A549 (cell line): ENCODE measurements around the gene PHACTR4. TPM values are rescaled to one million over a fixed set of nuclear protein-coding genes. Genes with fewer than 3 reads are reported as not detected.

Source experiments
- ATAC-seq, 2 experiments: fragments of 200-7000 bp in 1 of 2; fragments of >200 bp in 1 of 2; cut with Nextera tagmentation in 1 of 2; cut with Tn5 transposase in 1 of 2; 3 replicates each; pipeline versions ENCODE4 v1.8.0 to v1.9.1; 2018 to 2020; ENCODE audit warnings: mild to moderate bottlenecking in 1 of 2, moderate library complexity in 1 of 2
- CTCF ChIA-PET: fragments of 300-600 bp; sonication (Branson Sonifier 250); formaldehyde crosslinking; extraction: SDS; loops from one replicate; lab custom pipeline; 2021; ENCODE audit warnings: antibody characterized with exemption, inconsistent platforms; lab: Yijun Ruan, JAX
- POLR2A ChIA-PET: fragments of 350-600 bp; formaldehyde crosslinking; extraction: SDS; loops from one replicate; lab custom pipeline; 2021; ENCODE audit warnings: antibody characterized with exemption, inconsistent platforms; lab: Yijun Ruan, JAX
- DNase-seq, 2 experiments: peaks; one replicate each; pipeline versions ENCODE4 v3.0.0 to v3.0.0-alpha.2; 2011 to 2016; ENCODE audit warnings: low read depth in 1 of 2, low spot score in 1 of 2
- FAIRE-seq: peaks from 2 replicates; lab custom pipeline; 2011; peaks lifted over from hg19 to GRCh38; lab: Jason Lieb, UNC
- H3K27ac ChIP-seq, 2 experiments: fragments of >200 bp; sonication (Bioruptor Twin); formaldehyde crosslinking; 3 replicates each; pipeline ENCODE4 v1.5.1; 2016 to 2017
- H3K4me1 ChIP-seq: fragments of >200 bp; sonication (Bioruptor Twin); formaldehyde crosslinking; 3 replicates; pipeline ENCODE4 v1.6.1; 2016
- H3K4me2 ChIP-seq: fragments of >200 bp; sonication (Bioruptor Twin); formaldehyde crosslinking; 3 replicates; pipeline ENCODE4 v1.6.1; 2016
- H3K4me3 ChIP-seq: fragments of >200 bp; sonication (Bioruptor Twin); formaldehyde crosslinking; 3 replicates; pipeline ENCODE4 v1.5.1; 2016
- H3K9me3 ChIP-seq: fragments of >200 bp; sonication (Bioruptor Twin); formaldehyde crosslinking; 3 replicates; pipeline ENCODE4 v1.6.1; 2016
- CEBPB ChIP-seq, 2 experiments: fragments of >200 bp in 1 of 2; sonication (Bioruptor Twin) in 1 of 2; formaldehyde crosslinking in 1 of 2; IDR thresholded peaks; 2 replicates each; pipeline ENCODE4 v1.6.1; 2012 to 2016
- CHD4 ChIP-seq: fragments of 200-600 bp; sonication (generic); IDR thresholded peaks from 2 replicates; pipeline ENCODE4 v1.6.1; 2016; ENCODE audit warnings: antibody characterized with exemption, mild to moderate bottlenecking, borderline replicate concordance
- FOSL2 ChIP-seq, 2 experiments: fragments of 450-650 bp in 1 of 2; fragments of >200 bp in 1 of 2; sonication (Bioruptor Twin) in 1 of 2; formaldehyde crosslinking; IDR thresholded peaks; 2 replicates each; pipeline versions ENCODE4 v1.5.0 to v1.6.1; 2016 to 2020; ENCODE audit warnings: mild to moderate bottlenecking in 1 of 2, moderate library complexity in 1 of 2
- FOXS1 ChIP-seq: fragments of 250-450 bp; sonication (Bioruptor Pico); IDR thresholded peaks from 2 replicates; pipeline ENCODE4 v1.5.0; 2020; ENCODE audit warnings: mild to moderate bottlenecking, moderate library complexity
- HOXB13 ChIP-seq: fragments of 250-450 bp; sonication (Bioruptor Pico); IDR thresholded peaks from 2 replicates; pipeline ENCODE4 v1.5.0; 2020; ENCODE audit warnings: low read depth, mild to moderate bottlenecking, moderate library complexity
- JUN ChIP-seq, 2 experiments: fragments of >200 bp; sonication (Bioruptor Twin); formaldehyde crosslinking; IDR thresholded peaks; 2 replicates in 1 of 2; 3 replicates in 1 of 2; pipeline ENCODE4 v1.6.1; 2016 to 2017
- JUNB ChIP-seq: fragments of >200 bp; sonication (Bioruptor Twin); formaldehyde crosslinking; IDR thresholded peaks from 2 replicates; pipeline ENCODE4 v1.6.1; 2016
- MAFK ChIP-seq: fragments of 450-650 bp; IDR thresholded peaks from 2 replicates; pipeline ENCODE4 v1.6.1; 2014; ENCODE audit not compliant: partially characterized antibody
- PHF8 ChIP-seq: fragments of 200-600 bp; sonication (generic); IDR thresholded peaks from 2 replicates; pipeline ENCODE4 v1.6.1; 2016; ENCODE audit warnings: low read depth, mild to moderate bottlenecking, antibody characterized with exemption, moderate library complexity, borderline replicate concordance
- WGBS: methylation state at CpG from one replicate; pipeline ENCODE4 v1.1.6; 2017; ENCODE audit errors: missing lambda C conversion rate; 5-methylcytosine and 5-hydroxymethylcytosine counted together
- polyA plus RNA-seq, 4 experiments: library from polyadenylated mRNA; depleted of rRNA in 3 of 4; stranded (reverse); fragments of >200 nt; fragmentation: RNase III in 1 of 4; extraction: RNeasy Plus Mini Kit Qiagen cat#74134 plus additional on column Dnase treatment in 1 of 4; gene quantifications; 2 replicates in 3 of 4; 3 replicates in 1 of 4; pipeline ENCODE4 v1.2.3, GENCODE V29; 2011 to 2017
- TF ChIP-seq, protein P1 (sequence below): fragments of 450-650 bp; IDR thresholded peaks from 2 replicates; pipeline ENCODE4 v1.6.1; 2014; ENCODE audit warnings: antibody characterized with exemption
- TF ChIP-seq, protein P2 (sequence below): IDR thresholded peaks from 2 replicates; pipeline ENCODE4 v1.6.1; 2012
- TF ChIP-seq, protein P3 (sequence below): fragments of 150-350 bp; IDR thresholded peaks from 2 replicates; pipeline ENCODE4 v1.6.1; 2014; ENCODE audit warnings: low read depth, mild to moderate bottlenecking, low read length

Gene PHACTR4
- polyA plus RNA-seq, 2 of the 4 experiments (the other 2 are of a cell fraction) = 17.4 to 25.0 TPM

DNA sequence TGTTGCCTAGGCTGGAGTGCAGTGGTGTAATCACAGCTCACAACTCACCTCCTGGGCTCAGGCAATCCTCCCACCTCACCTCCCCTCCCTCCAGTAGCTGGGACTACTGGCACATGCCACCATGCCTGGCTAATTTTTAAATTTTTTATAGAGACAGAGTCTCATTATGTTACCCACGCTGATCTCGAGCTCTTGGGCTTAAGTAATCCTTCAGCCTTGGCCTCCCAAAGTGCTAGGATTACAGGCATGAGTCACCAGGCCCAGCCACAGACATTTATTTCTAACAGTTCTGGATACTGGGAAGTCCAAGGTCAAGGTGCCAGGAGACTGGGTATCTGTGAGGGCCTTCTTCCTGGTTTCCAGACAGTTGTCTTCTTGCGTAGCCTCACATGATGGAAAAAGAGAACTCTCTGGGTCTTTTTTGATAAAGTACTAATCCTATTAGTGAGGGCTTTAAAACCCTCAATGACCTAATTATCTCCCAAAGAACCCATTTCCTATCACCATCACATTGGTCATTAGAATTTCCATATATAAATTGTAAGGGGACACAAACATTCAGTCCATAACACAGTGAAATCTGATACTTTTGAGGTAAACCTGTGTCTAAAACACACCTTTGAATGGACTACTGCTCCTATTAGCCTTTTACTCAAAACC, 67.9 kb downstream of the PHACTR4 start:
- POLR2A ChIA-PET = interaction anchor here (0.5 to 1.6 kb wide), 5 partner anchors 28 to 202 kb away, joined by 3 to 7 read pairs (median 3); partner anchors contain the start of genes ATP5IF1, MED18 and RCC1
- no peak for FAIRE-seq
- peak overlapping the region; percentile 73 for H3K4me2 ChIP-seq
- H3K27ac ChIP-seq = peak overlapping the region; percentile 71 to 85
- CTCF ChIA-PET = interaction anchor here (1.1 to 3.2 kb wide), 3 partner anchors 25 to 30 kb away, joined by 3 to 10 read pairs (median 3); no protein-coding TSS in a partner anchor
- no peaks in the 10 kb centered on the region for H3K9me3 ChIP-seq
- peak; percentile 80; a peak in 5 of 6 replicates for ATAC-seq
- peaks cover 43% of the 10 kb centered on the region for H3K4me1 ChIP-seq
- peak overlapping the region; percentile 21; the same call in 1 of the 3 replicates for H3K4me3 ChIP-seq
- peak in 1 of 2 experiments; percentile 75 for DNase-seq
- WGBS = 11% methylated on average over 3 of the region's 3 CpGs
- TF ChIP-seq CEBPB (IDR thresholded peaks at IDR 0.05) = peak in 1 of 2 experiments; percentile 43; a peak in 1 of 4 replicates
- TF ChIP-seq CHD4 = no peak
- TF ChIP-seq, protein P1, sequence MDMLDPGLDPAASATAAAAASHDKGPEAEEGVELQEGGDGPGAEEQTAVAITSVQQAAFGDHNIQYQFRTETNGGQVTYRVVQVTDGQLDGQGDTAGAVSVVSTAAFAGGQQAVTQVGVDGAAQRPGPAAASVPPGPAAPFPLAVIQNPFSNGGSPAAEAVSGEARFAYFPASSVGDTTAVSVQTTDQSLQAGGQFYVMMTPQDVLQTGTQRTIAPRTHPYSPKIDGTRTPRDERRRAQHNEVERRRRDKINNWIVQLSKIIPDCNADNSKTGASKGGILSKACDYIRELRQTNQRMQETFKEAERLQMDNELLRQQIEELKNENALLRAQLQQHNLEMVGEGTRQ = no peak
- 0 out of 2 replicates have a peak, but pooled peaks have one; percentile 19 for TF ChIP-seq FOSL2 (IDR thresholded peaks at IDR 0.05)
- peak; percentile 70 for TF ChIP-seq FOSL2 (CRISPR knock-in tag; IDR thresholded peaks at IDR 0.05)
- peak; percentile 40; the same call in 1 of the 2 replicates for TF ChIP-seq JUNB

DNA sequence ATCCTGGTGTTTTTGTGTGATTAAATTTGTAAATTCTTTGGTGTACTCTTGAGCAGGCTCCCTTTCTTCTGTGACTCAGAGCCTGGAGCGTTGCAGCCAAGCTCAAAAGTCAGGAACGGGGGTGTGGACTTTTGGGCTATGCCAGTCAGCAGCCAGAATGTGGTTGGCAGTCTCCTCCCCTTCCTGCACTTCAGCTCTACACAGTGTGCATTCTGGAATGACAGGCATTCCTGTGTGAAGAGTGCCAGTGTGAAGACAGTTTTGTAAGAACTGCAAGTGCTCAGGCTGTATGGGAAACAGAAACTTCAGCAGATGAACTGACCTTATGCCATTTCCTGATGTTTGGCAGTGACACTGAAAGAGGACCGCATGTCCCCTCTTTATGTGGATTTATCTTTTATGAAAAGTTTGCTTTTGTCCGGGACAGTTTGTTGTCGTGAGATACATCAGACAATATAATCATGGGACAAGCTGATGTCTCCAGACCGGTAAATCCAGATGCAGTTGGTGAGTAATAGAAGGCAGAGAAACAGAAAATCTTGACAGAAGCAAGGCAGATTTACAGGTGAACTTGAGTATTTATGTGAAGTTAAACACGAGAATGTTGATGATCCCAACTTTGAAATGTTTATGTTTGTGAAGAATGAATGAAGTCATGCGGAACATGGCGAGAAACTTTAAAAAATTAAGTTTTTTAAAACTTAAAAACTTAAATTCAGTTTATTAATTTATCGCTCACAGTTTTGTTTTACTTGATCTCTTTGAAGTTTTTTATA, 68.6 kb downstream of the PHACTR4 start:
- FAIRE-seq (no peak), DNase-seq (peak; percentile 64 to 86), ATAC-seq (peak; percentile 100)
- POLR2A ChIA-PET = interaction anchor here (0.5 to 1.6 kb wide), 5 partner anchors 28 to 202 kb away, joined by 3 to 7 read pairs (median 3); partner anchors contain the start of genes ATP5IF1, MED18 and RCC1
- TF ChIP-seq CEBPB (IDR thresholded peaks at IDR 0.05) = peak in 1 of 2 experiments; percentile 7; a peak in 1 of 4 replicates
- TF ChIP-seq, protein P2, sequence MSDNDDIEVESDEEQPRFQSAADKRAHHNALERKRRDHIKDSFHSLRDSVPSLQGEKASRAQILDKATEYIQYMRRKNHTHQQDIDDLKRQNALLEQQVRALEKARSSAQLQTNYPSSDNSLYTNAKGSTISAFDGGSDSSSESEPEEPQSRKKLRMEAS = peak; percentile 35; the same call in 1 of the 2 replicates
- TF ChIP-seq FOXS1 = no peak
- TF ChIP-seq FOSL2 (IDR thresholded peaks at IDR 0.05) = no peak
- TF ChIP-seq FOSL2 (CRISPR knock-in tag; IDR thresholded peaks at IDR 0.05) = peak; percentile 35
- peak; percentile 28 for TF ChIP-seq MAFK
- Histone ChIP-seq H3K9me3 (no peaks in the 10 kb centered on the region), H3K4me1 (peaks cover 43% of the 10 kb centered on the region), H3K4me3 (peak overlapping the region; percentile 44), H3K27ac (peak overlapping the region; percentile 71 to 85), H3K4me2 (peak overlapping the region; percentile 73)
- 26% methylated on average over 10 of the region's 10 CpGs for WGBS
- CTCF ChIA-PET = interaction anchor here (0.9 to 3.2 kb wide), 3 partner anchors 29 to 31 kb away, joined by 3 to 10 read pairs (median 3); no protein-coding TSS in a partner anchor

DNA sequence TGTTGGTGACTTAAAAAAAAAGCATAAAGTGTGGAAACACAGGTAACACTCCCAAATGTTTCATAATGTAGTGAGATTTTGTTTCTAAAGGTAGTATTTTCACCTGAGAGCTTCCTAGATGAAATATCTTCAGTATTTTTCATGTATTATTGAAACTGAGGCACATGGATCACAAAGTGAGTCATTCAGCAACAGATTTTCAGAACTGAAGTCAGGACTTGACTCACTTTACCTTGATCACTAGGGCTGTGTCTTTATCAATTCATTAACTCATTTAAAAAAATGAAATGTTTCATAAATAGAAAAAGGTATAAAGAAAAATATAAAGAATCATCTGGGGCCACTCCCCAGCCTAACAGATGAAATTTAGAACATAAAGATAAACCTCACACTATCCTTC, 69.8 kb downstream of the PHACTR4 start:
- H3K4me2 ChIP-seq = peak overlapping the region; percentile 73
- peak overlapping the region; percentile 44 to 71; a peak in 2 of 6 replicates for H3K27ac ChIP-seq
- ATAC-seq = no peak
- POLR2A ChIA-PET = no interaction called here
- H3K4me3 ChIP-seq = peak overlapping the region; percentile 44; the same call in 1 of the 3 replicates
- FAIRE-seq = no peak
- peaks cover 43% of the 10 kb centered on the region for H3K4me1 ChIP-seq
- no peaks in the 10 kb centered on the region for H3K9me3 ChIP-seq
- TF ChIP-seq PHF8 = no peak
- no peak for TF ChIP-seq HOXB13 (CRISPR knock-in tag)
- no peak for TF ChIP-seq JUN (IDR thresholded peaks at IDR 0.05)
- TF ChIP-seq CHD4 = no peak
- TF ChIP-seq, protein P2 = no peak
- TF ChIP-seq, protein P3, sequence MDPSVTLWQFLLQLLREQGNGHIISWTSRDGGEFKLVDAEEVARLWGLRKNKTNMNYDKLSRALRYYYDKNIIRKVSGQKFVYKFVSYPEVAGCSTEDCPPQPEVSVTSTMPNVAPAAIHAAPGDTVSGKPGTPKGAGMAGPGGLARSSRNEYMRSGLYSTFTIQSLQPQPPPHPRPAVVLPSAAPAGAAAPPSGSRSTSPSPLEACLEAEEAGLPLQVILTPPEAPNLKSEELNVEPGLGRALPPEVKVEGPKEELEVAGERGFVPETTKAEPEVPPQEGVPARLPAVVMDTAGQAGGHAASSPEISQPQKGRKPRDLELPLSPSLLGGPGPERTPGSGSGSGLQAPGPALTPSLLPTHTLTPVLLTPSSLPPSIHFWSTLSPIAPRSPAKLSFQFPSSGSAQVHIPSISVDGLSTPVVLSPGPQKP = no peak
- TF ChIP-seq, all 56 proteins: peak for 0
- CTCF ChIA-PET = interaction anchor here (0.9 kb wide), 1 partner anchor 30 kb away, joined by 3 read pairs; no protein-coding TSS in a partner anchor
- no peak for DNase-seq
